Esophagus muscularis mucosa (tissue), 4 donors: ENCODE data around the gene DAPK2.

Experiments
- EP300 ChIP-seq: sonication (generic); formaldehyde crosslinking; IDR thresholded peaks from one replicate; pipeline ENCODE4 v1.6.1; 2017; ENCODE audit warnings: antibody characterized with exemption
- POLR2A ChIP-seq: fragments of 450-650 bp; IDR thresholded peaks from one replicate; pipeline ENCODE4 v1.6.1; 2017; ENCODE audit warnings: antibody characterized with exemption, moderate library complexity, mild to moderate bottlenecking, low read depth
- POLR2AphosphoS5 ChIP-seq, 2 donors: sonication (generic); formaldehyde crosslinking; IDR thresholded peaks; one replicate each; pipeline ENCODE4 v1.6.1; 2017; ENCODE audit warnings: antibody characterized with exemption in 2 of 2
- TF ChIP-seq, protein P1 (sequence below), 3 experiments: fragments of 200-600 bp in 2 of 3; fragments of 450-650 bp in 1 of 3; sonication (generic) in 2 of 3; IDR thresholded peaks; one replicate each; pipeline ENCODE4 v1.5.1; 2017 to 2019; ENCODE audit warnings: antibody characterized with exemption in 3 of 3, mild to moderate bottlenecking in 2 of 3, moderate library complexity in 1 of 3

DNA sequence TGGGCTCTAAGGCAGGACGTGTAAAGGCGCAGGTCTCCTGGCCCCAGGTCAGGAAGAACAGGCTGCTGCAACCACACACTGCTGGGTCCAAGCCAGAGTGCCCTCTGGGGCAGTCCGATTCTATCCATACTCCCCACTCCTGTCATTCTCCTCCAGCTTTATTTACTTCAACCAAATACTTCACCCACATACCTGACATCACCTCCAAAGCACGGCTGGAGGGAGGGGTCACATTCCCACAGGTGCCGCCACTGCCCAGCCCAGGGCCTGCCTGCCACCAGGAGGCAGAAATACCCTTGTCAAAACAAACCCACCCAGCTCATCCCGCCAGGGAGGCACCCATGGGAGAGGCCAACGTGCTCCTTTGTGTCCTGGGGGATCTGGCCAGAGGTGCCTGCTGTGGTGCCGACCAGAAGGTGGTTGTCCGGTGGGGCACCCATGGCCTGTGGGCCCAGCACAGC is 100.4 kb downstream of the DAPK2 start:
- TF ChIP-seq POLR2AphosphoS5 (IDR thresholded peaks at IDR 0.05) = no peak
- TF ChIP-seq POLR2A = no peak
- TF ChIP-seq, protein P1, sequence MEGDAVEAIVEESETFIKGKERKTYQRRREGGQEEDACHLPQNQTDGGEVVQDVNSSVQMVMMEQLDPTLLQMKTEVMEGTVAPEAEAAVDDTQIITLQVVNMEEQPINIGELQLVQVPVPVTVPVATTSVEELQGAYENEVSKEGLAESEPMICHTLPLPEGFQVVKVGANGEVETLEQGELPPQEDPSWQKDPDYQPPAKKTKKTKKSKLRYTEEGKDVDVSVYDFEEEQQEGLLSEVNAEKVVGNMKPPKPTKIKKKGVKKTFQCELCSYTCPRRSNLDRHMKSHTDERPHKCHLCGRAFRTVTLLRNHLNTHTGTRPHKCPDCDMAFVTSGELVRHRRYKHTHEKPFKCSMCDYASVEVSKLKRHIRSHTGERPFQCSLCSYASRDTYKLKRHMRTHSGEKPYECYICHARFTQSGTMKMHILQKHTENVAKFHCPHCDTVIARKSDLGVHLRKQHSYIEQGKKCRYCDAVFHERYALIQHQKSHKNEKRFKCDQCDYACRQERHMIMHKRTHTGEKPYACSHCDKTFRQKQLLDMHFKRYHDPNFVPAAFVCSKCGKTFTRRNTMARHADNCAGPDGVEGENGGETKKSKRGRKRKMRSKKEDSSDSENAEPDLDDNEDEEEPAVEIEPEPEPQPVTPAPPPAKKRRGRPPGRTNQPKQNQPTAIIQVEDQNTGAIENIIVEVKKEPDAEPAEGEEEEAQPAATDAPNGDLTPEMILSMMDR (IDR thresholded peaks at IDR 0.05) = no peak
- TF ChIP-seq EP300 = no peak
